Heart left ventricle (tissue), 13 donors: Measurements from ENCODE around the gene CADPS2.

Source experiments
- CTCF ChIP-seq, 12 donors: fragments of 200-600 bp; sonication (generic) in 4 of 12; IDR thresholded peaks; one replicate each; pipeline versions ENCODE4 v1.5.0 to v1.8.0; 2018 to 2022; ENCODE audit warnings: antibody characterized with exemption in 12 of 12, mild to moderate bottlenecking in 5 of 12
- POLR2A ChIP-seq, 2 donors: fragments of 450-650 bp; IDR thresholded peaks; one replicate each; pipeline ENCODE4 v1.6.1; 2017; ENCODE audit warnings: antibody characterized with exemption in 2 of 2, mild to moderate bottlenecking in 2 of 2, moderate library complexity in 2 of 2
- donor health status: ischemic (EF 13 %, LVEDD 7.1; RV severe dilation, severe dysfunction).
- donor health status: DM: no; HTN: yes; CAD: no.
- donor health status: DM: no; HTN: no; CAD: no.
- donor health status: ischemic (EF 25% LVEDD 6.9; RV normal size, moderate dysfunction).
- donor health status: ischemic (EF 25% LVEDD 5.7; RV mildly dilated, moderate dysfunction).
- donor health status: ischemic (EF 35%, LVEDD 5.7; RV mildly dilated, moderate dysfunction).
- donor health status: nonischemic (EF 11% LVEDD 7.7; RV severe dilation, severe dysfunction).
- donor health status: DM: yes; HTN: yes; CAD: no.
- donor health status: PGD.
- donor health status: ischemic (EF 29% LVEDD 5.4; RV normal size, mild dysfunction).
- donor health status: nonischemic (EF 23%, LVEDD 6.1; RV moderate dilation, normal function).

GRCh38 chr7:122511268-122511667 lies 375.0 kb downstream of the CADPS2 start:
- TF ChIP-seq POLR2A (IDR thresholded peaks at IDR 0.05) = no peak
- no peak for TF ChIP-seq CTCF (IDR thresholded peaks at IDR 0.05)
